Endothelial cell of umbilical vein (primary cell): Measurements from ENCODE around the gene RAMP1. TPM values are rescaled to one million over a fixed set of nuclear protein-coding genes. Genes with fewer than 3 reads are reported as not detected.

Source experiments
- BruUV-seq: library from RNA; stranded (reverse); fragments of 400-500 nt; replicated peaks from 2 replicates; lab custom pipeline; 2021; lab: Mats Ljungman, UMichigan
- CTCF ChIA-PET: fragments of 300-600, 350-600 bp; sonication (Branson Sonifier 250); formaldehyde crosslinking; loops from one replicate; lab custom pipeline; 2021; ENCODE audit warnings: antibody characterized with exemption, inconsistent platforms; lab: Charles Lee
- POLR2A ChIA-PET: fragments of 300-600, 350-600 bp; sonication (Branson Sonifier 250); formaldehyde crosslinking; loops from one replicate; lab custom pipeline; 2021; ENCODE audit warnings: antibody characterized with exemption, inconsistent platforms; lab: Charles Lee
- DNase-seq: peaks from one replicate; pipeline ENCODE4 v3.0.0-alpha.2; 2011; ENCODE audit warnings: low read depth, low spot score
- FAIRE-seq: peaks from 2 replicates; lab custom pipeline; 2011; peaks lifted over from hg19 to GRCh38; lab: Jason Lieb, UNC
- H2AFZ ChIP-seq: 2 replicates; pipeline ENCODE4 v1.6.0; 2012; ENCODE audit warnings: low read depth, low read length, control low read depth, inconsistent platforms
- H3K27ac ChIP-seq: 2 replicates; pipeline ENCODE4 v1.5.1; 2011; ENCODE audit warnings: low read depth, mild to moderate bottlenecking, control low read depth, low read length, moderate library complexity; ENCODE audit not compliant: insufficient read depth
- H3K27me3 ChIP-seq, 2 experiments: 2 replicates each; pipeline versions ENCODE4 v1.6.0 to v1.6.1; 2011; ENCODE audit warnings: low read length in 2 of 2, mixed read lengths in 1 of 2; ENCODE audit not compliant: control insufficient read depth in 2 of 2, insufficient read depth in 2 of 2
- H3K36me3 ChIP-seq, 2 experiments: 2 replicates in 1 of 2; 3 replicates in 1 of 2; pipeline ENCODE4 v1.5.1; 2011; ENCODE audit warnings: low read length in 2 of 2, mild to moderate bottlenecking in 1 of 2, moderate library complexity in 1 of 2; ENCODE audit not compliant: control insufficient read depth in 2 of 2, insufficient read depth in 2 of 2; ENCODE audit errors: extremely low read depth in 1 of 2
- H3K4me1 ChIP-seq: 3 replicates; pipeline ENCODE4 v1.5.1; 2011; ENCODE audit warnings: mild to moderate bottlenecking, low read length; ENCODE audit not compliant: control insufficient read depth, insufficient read depth; ENCODE audit errors: extremely low read depth
- H3K4me2 ChIP-seq: 2 replicates; pipeline ENCODE4 v1.6.1; 2011; ENCODE audit warnings: low read length, control low read depth, mixed read lengths; ENCODE audit not compliant: insufficient read depth
- H3K4me3 ChIP-seq, 3 experiments: fragments of 200-600 bp in 1 of 3; sonication (generic), shearing (Covaris generic) in 1 of 3; replicated peaks in 1 of 3; 2 replicates each; pipeline ENCODE4 v1.5.1; 2011 to 2016; ENCODE audit warnings: control low read depth in 3 of 3, low read length in 3 of 3, mild to moderate bottlenecking in 2 of 3, inconsistent platforms in 1 of 3, low read depth in 1 of 3, moderate library complexity in 1 of 3; ENCODE audit not compliant: insufficient read depth in 1 of 3
- H3K79me2 ChIP-seq: 2 replicates; pipeline ENCODE4 v1.6.0; 2012; ENCODE audit warnings: low read length, inconsistent platforms; ENCODE audit not compliant: control insufficient read depth, insufficient read depth
- H3K9ac ChIP-seq: replicated peaks from 2 replicates; pipeline ENCODE3; 2011; ENCODE audit warnings: low read length, control low read depth; ENCODE audit not compliant: insufficient read depth; ENCODE audit errors: extremely low read depth
- H3K9me1 ChIP-seq: replicated peaks from 3 replicates; pipeline ENCODE4 v1.6.0; 2011; ENCODE audit warnings: mild to moderate bottlenecking, low read length; ENCODE audit not compliant: control insufficient read depth, insufficient read depth; ENCODE audit errors: extremely low read depth
- H3K9me3 ChIP-seq: replicated peaks from 2 replicates; pipeline ENCODE4 v1.5.1; 2012; ENCODE audit warnings: low read length, inconsistent platforms; ENCODE audit not compliant: control insufficient read depth, insufficient read depth
- H4K20me1 ChIP-seq: replicated peaks from 2 replicates; pipeline ENCODE3; 2011; ENCODE audit warnings: mild to moderate bottlenecking, low read length; ENCODE audit not compliant: control insufficient read depth, insufficient read depth; ENCODE audit errors: extremely low read depth
- EZH2 ChIP-seq: IDR thresholded peaks from 2 replicates; pipeline ENCODE4 v1.6.1; 2012; ENCODE audit warnings: borderline replicate concordance, low read depth, mild to moderate bottlenecking, moderate library complexity, low read length, inconsistent platforms; ENCODE audit not compliant: severe bottlenecking
- GATA2 ChIP-seq: IDR thresholded peaks from 2 replicates; pipeline ENCODE4 v1.7.0; 2011; ENCODE audit warnings: low read depth, mild to moderate bottlenecking, moderate library complexity, mixed read lengths, low read length; ENCODE audit not compliant: insufficient read length, insufficient read depth
- POLR2A ChIP-seq: IDR thresholded peaks from 2 replicates; pipeline ENCODE4 v1.6.1; 2012; ENCODE audit warnings: low read depth, mild to moderate bottlenecking, control low read depth, low read length
- POLR2AphosphoS5 ChIP-seq: IDR thresholded peaks from 2 replicates; pipeline ENCODE4 v1.6.1; 2012; ENCODE audit warnings: low read depth, mild to moderate bottlenecking, control low read depth, low read length, moderate library complexity; ENCODE audit not compliant: insufficient read depth
- dilution Hi-C: fragments of 300-500 bp; cut with MboI; formaldehyde crosslinking; loops from one replicate; pipeline ENCODE4 v1.15.0; 2019; ENCODE audit warnings: low sequenced_read_pairs; ENCODE audit not compliant: extremely low pct_ligation_motif_present
- intact Hi-C: fragments of 100-400 bp; cut with micrococcal nuclease; formaldehyde crosslinking; loops from one replicate; pipeline ENCODE4 v1.10.0; 2022
- polyA plus RNA-seq, 4 experiments: library from polyadenylated mRNA; depleted of rRNA in 3 of 4; stranded (reverse) in 3 of 4; unstranded in 1 of 4; fragments of >200 nt; gene quantifications; 2 replicates each; pipeline versions ENCODE4 v1.2.1 to v1.2.3, GENCODE V29; 2011 to 2012; ENCODE audit warnings: missing spikeins in 1 of 4
- total RNA-seq: library from RNA; stranded (reverse); gene quantifications from 2 replicates; pipeline ENCODE4 v1.2.3, GENCODE V29; 2021
- TF ChIP-seq, protein P1 (sequence below): IDR thresholded peaks from 2 replicates; pipeline ENCODE4 v1.6.1; 2011; ENCODE audit not compliant: insufficient read depth, insufficient read length
- TF ChIP-seq, protein P2 (sequence below), 2 donors: IDR thresholded peaks; 1 replicate in 1 of 2; 2 replicates in 1 of 2; pipeline ENCODE4 v1.5.1; 2011; ENCODE audit warnings: low read length in 2 of 2, mild to moderate bottlenecking in 2 of 2, moderate library complexity in 2 of 2, control low read depth in 1 of 2, inconsistent platforms in 1 of 2, low read depth in 1 of 2; ENCODE audit not compliant: insufficient read depth in 1 of 2; ENCODE audit errors: extremely low read depth in 1 of 2

Gene RAMP1
- total and polyA plus RNA-seq, 2 donors (not counting 3 experiments of a cell fraction or from before 2014, with no cell fraction given): 0.18 TPM; not detected in 1

DNA sequence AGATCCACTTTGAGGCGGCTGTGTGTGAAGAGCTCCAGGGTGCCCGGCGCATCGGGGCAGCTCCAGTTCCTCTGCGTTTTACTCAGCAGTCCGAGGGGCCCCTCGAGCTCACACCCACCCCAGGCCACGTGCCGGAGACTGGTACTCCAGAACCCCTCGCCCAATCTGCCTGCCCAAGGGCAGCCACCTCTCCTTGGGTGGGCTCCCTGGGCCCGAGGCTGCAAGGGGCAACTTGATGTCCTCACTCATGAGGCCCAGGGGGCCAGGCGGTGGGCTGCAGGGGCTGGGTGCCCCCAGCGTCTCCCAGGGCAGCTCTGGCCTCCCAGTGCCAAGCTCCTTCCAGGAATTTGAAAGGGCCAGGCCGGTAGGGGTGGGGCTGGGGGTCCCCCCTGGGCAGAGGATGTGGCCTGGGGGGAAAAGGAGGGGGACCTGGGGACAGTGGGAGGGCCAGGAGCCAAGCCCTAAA lies 16.7 kb downstream of the RAMP1 start:
- CTCF ChIA-PET: interaction anchor here (0.7 kb wide), 1 partner anchor 9 kb away, joined by 3 read pairs; no protein-coding TSS in a partner anchor
- DNase-seq: no peak
- Histone ChIP-seq H3K36me3 (no peaks in the 10 kb centered on the region), H3K27ac (no peak overlapping the region), H3K4me1 (no peaks in the 10 kb centered on the region), H2AFZ (no peak overlapping the region), H3K4me3 (no peak overlapping the region), H3K9ac (no peak overlapping the region), H3K9me3 (no peaks in the 10 kb centered on the region), H3K9me1 (no peaks in the 10 kb centered on the region), H4K20me1 (no peaks in the 10 kb centered on the region), H3K79me2 (no peaks in the 10 kb centered on the region), H3K4me2 (no peak overlapping the region), H3K27me3 (no peaks in the 10 kb centered on the region)
- TF ChIP-seq GATA2 (no peak), EZH2 (no peak), POLR2AphosphoS5 (no peak), POLR2A (no peak)
- TF ChIP-seq, protein P1, sequence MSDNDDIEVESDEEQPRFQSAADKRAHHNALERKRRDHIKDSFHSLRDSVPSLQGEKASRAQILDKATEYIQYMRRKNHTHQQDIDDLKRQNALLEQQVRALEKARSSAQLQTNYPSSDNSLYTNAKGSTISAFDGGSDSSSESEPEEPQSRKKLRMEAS: no peak
- TF ChIP-seq, protein P2, sequence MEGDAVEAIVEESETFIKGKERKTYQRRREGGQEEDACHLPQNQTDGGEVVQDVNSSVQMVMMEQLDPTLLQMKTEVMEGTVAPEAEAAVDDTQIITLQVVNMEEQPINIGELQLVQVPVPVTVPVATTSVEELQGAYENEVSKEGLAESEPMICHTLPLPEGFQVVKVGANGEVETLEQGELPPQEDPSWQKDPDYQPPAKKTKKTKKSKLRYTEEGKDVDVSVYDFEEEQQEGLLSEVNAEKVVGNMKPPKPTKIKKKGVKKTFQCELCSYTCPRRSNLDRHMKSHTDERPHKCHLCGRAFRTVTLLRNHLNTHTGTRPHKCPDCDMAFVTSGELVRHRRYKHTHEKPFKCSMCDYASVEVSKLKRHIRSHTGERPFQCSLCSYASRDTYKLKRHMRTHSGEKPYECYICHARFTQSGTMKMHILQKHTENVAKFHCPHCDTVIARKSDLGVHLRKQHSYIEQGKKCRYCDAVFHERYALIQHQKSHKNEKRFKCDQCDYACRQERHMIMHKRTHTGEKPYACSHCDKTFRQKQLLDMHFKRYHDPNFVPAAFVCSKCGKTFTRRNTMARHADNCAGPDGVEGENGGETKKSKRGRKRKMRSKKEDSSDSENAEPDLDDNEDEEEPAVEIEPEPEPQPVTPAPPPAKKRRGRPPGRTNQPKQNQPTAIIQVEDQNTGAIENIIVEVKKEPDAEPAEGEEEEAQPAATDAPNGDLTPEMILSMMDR (IDR thresholded peaks at IDR 0.05; ENCODE audit: extremely low read depth in 1 of 2, insufficient read depth in 1 of 2, low read depth in 1 of 2, low read length in 2 of 2): no peak
- POLR2A ChIA-PET: no interaction called here
- FAIRE-seq: no peak
- dilution Hi-C loops: no loop called here
- intact Hi-C loops: no loop called here
- BruUV-seq: no TSS peak
